ENCODE data around the gene BUD23. TPM values are rescaled to one million over a fixed set of nuclear protein-coding genes. Genes with fewer than 3 reads are reported as not detected.
"Not testable (repeated sequence)": the region's sequence is repeated elsewhere in the genome, so short reads cannot be mapped to it uniquely, and the experiment has no call there.

Gene BUD23
- total RNA-seq, 2 experiments from 2014 or later = 71.4 to 95.5 TPM

DNA sequence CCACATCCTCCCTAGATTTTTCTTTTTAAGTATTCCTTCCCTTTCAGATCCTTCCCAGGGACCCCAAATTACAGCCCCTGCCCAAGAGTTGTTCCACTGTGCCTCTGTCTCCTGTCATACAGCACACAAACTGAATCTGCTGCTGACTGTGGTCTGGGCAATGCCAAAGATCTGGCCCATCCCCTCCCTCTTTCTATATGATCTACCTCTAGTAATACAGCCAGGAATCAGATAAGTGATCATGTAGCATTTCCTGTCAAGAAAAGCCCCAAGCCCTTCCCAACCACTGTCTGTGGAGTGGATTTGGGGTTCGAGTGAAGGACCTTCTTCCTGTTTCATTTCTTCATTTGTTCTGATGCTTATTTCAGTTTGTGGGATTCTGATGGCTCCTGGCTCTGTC, 29.4 kb downstream of the BUD23 start:
- Mint-ChIP-seq H3K36me3 (ENCODE audit: low read depth) (peaks cover 9% of the 10 kb centered on the region), H3K27me3 (no peaks in the 10 kb centered on the region), H3K4me3 (no peak overlapping the region), H3K4me1 (peaks cover 29% of the 10 kb centered on the region), H3K27ac (no peak overlapping the region), H3K9me3 (ENCODE audit: low read depth) (no peaks in the 10 kb centered on the region)
- ATAC-seq (no peak), DNase-seq (no peak)
- POLR2A ChIA-PET = no interaction called here
- intact Hi-C loops (cut with DNase I, micrococcal nuclease) = no loop called here
- CTCF ChIA-PET = interaction anchor here (3.1 kb wide), 1 partner anchor 11 kb away, joined by 16 read pairs; no protein-coding TSS in a partner anchor

DNA sequence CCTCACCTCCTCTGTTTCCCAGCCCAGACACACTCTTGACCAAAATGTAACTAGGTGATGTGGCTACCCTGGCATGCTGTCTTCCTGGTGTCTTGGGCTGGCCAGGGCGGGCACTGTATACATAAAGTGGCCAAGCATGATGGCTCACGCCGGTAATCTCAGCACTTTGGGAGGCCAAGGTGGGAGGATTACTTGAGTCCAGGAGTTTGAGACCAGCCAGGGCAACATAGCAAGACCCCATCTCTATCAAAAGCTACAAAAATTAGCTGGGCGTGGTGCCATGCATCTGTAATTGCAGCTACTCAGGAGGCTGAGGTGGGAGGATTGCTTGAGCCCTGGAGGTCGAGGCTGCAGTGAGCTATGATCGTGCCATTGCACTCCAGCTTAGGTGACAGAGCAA, 29.9 kb downstream of the BUD23 start:
- H3K4me3 Mint-ChIP-seq; H3K27ac Mint-ChIP-seq; H3K36me3 Mint-ChIP-seq (ENCODE audit: low read depth); H3K27me3 Mint-ChIP-seq; intact Hi-C loops (cut with DNase I, micrococcal nuclease); H3K9me3 Mint-ChIP-seq (ENCODE audit: low read depth); DNase-seq; ATAC-seq; POLR2A ChIA-PET: not testable (repeated sequence)
- CTCF ChIA-PET = interaction anchor here (1.3 to 3.1 kb wide), 3 partner anchors 12 to 45 kb away, joined by 4 to 16 read pairs (median 5); no protein-coding TSS in a partner anchor
- peaks cover 35% of the 10 kb centered on the region for H3K4me1 Mint-ChIP-seq

DNA sequence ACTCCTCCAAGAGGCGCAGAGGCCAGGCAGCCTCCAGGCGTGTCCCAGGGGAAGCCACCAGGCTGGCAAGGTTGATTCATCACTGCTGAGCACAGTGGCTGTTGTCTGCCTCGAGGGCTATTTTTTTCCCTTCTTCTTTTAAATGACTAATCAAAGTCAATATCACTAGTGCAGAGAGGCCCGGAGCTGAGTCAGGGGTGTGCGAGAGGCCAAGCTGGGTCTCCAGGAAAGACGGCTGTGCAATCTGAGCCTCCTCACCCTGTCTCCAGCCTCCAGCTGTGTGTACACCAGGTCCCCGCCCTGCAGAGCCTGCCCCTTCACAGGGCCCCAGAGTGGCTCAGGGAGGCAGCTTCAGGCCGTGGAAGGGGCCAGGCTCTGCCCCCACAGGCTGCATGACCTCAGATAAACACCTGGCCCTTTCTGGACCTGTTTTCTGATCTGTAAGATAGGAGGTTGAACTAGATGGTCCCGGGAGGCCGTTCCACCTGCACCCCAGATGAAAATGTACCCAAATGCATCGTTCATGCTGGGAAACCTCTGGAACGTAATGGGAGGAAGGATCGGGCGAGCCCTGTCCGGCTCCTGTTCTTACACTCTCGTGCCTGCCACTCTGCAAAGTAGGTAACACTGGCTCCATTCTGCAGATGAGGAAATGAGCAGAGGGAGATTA, 32.4 kb downstream of the BUD23 start:
- ATAC-seq (peak; percentile 77), DNase-seq (peak; percentile 90)
- intact Hi-C loops (cut with DNase I, micrococcal nuclease) = loop anchor here (1.0 to 5.0 kb wide), 4 partner anchors 9 to 136 kb away; partner anchors contain the start of genes MLXIPL (in 1 of the 2) and VPS37D (in 1 of the 2)
- H3K27me3 Mint-ChIP-seq = peaks cover 2% of the 10 kb centered on the region
- peaks cover 39% of the 10 kb centered on the region for H3K4me1 Mint-ChIP-seq
- H3K4me3 Mint-ChIP-seq = no peak overlapping the region
- H3K36me3 Mint-ChIP-seq (ENCODE audit: low read depth) = peaks cover 7% of the 10 kb centered on the region
- no peak overlapping the region for H3K27ac Mint-ChIP-seq
- ChIA-PET POLR2A (interaction anchor here (0.5 to 1.9 kb wide), 3 partner anchors 12 to 59 kb away, joined by 3 to 5 read pairs (median 4); no protein-coding TSS in a partner anchor), CTCF (interaction anchor here (1.4 to 3.8 kb wide), 4 partner anchors 8 to 109 kb away, joined by 4 to 21 read pairs (median 6); no protein-coding TSS in a partner anchor)
- H3K9me3 Mint-ChIP-seq (ENCODE audit: low read depth) = no peaks in the 10 kb centered on the region

DNA sequence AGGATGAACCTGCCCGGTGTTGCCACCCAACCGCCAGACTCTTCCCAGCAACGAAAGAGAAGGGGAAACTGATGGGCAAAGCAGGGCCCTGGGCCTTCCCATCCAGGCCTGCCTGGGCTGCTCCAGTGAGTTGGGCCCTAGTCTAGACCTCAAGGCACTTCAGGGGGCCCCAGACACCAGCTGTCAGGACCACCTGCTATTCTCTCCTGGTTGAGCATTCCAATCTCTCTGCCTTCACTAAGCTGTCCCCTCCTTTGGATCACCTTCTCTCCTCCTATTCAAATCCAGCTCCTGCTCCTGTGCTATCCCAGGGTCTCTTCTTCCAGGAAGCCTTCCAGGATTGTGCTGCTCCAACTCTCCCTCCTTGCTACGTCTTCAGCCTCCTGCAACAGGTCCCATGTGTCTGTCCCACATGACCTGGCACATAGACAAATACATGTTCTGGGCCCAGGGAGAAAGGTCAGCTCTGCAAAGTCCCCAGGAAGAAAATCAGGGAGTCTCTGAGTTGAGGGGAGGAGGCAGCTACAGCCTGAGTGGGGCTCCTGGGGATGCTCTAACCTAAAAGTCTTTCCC, 33.0 kb downstream of the BUD23 start:
- intact Hi-C loops (cut with DNase I, micrococcal nuclease) = loop anchor here (5.0 kb wide), 2 partner anchors 49 to 94 kb away; partner anchors contain the start of genes MLXIPL (in 1 of the 2) and VPS37D (in 1 of the 2)
- no peaks in the 10 kb centered on the region for H3K9me3 Mint-ChIP-seq (ENCODE audit: low read depth)

DNA sequence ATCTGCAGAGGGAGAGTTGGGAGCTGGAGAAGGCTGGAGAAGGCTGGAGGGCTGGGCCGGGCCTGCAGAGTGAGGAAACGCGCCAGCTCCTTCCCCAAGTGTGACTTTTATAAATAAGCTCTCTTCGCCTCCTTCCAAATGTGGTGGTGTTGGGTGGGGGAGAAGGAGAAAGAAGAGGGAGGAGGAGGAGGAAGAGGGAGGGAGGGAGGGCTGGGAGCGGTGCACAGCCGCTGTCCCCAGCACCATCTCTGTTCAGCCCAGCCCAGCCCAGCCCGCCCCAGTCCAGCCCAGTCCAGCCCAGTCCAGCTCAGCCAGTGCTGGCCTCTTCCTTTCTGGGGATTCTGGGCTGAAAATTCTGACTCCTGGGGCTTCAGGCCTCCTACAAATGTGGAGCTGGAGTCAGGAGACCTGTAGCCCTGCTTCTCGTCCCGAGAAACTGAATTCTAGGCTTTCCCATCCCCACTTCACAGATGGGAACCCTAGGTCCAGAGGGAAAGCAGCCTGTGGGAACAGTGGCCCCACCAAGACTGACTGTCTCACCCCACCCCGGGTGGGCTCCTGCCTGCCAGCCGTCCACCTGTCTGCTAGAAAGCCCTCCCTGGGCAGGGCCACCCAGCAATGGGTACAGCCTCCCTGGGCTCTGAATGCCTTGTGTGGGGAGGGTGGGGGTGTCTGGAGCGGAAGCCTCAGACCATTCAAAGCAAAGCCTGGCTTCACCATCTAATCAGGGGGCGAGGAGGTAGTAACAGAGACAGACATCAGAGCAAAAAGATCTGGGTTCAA, 33.8 kb downstream of the BUD23 start:
- Mint-ChIP-seq H3K36me3 (ENCODE audit: low read depth) (peaks cover 7% of the 10 kb centered on the region), H3K27me3 (peaks cover 4% of the 10 kb centered on the region), H3K4me3 (peak overlapping the region; percentile 75), H3K4me1 (peaks cover 39% of the 10 kb centered on the region), H3K27ac (peak overlapping the region; percentile 66), H3K9me3 (ENCODE audit: low read depth) (no peaks in the 10 kb centered on the region)
- DNase-seq (no peak), ATAC-seq (no peak)
- intact Hi-C loops (cut with DNase I, micrococcal nuclease) = loop anchor here (5.0 kb wide), 2 partner anchors 50 to 95 kb away; partner anchors contain the start of genes MLXIPL (in 1 of the 2) and VPS37D (in 1 of the 2)
- ChIA-PET POLR2A (interaction anchor here (0.6 to 2.0 kb wide), 5 partner anchors 11 to 195 kb away, joined by 3 to 17 read pairs (median 3); partner anchors contain the start of genes ABHD11 and BAZ1B), CTCF (interaction anchor here (0.5 to 3.8 kb wide), 6 partner anchors 9 to 698 kb away, joined by 3 to 21 read pairs (median 4); no protein-coding TSS in a partner anchor)

More for the DNA sequence above, 33.0 kb downstream of the BUD23 start:
- no peak for DNase-seq
- POLR2A ChIA-PET = interaction anchor here (1.9 to 2.0 kb wide), 2 partner anchors 10 to 13 kb away, joined by 4 to 17 read pairs; no protein-coding TSS in a partner anchor
- CTCF ChIA-PET = interaction anchor here (1.4 to 3.8 kb wide), 4 partner anchors 8 to 110 kb away, joined by 4 to 21 read pairs (median 6); no protein-coding TSS in a partner anchor
- peaks cover 4% of the 10 kb centered on the region for H3K27me3 Mint-ChIP-seq
- peaks cover 39% of the 10 kb centered on the region for H3K4me1 Mint-ChIP-seq
- peaks cover 7% of the 10 kb centered on the region for H3K36me3 Mint-ChIP-seq (ENCODE audit: low read depth)
- H3K27ac Mint-ChIP-seq = peak overlapping the region; percentile 14
- no peak overlapping the region for H3K4me3 Mint-ChIP-seq
- no peak for ATAC-seq

DNA sequence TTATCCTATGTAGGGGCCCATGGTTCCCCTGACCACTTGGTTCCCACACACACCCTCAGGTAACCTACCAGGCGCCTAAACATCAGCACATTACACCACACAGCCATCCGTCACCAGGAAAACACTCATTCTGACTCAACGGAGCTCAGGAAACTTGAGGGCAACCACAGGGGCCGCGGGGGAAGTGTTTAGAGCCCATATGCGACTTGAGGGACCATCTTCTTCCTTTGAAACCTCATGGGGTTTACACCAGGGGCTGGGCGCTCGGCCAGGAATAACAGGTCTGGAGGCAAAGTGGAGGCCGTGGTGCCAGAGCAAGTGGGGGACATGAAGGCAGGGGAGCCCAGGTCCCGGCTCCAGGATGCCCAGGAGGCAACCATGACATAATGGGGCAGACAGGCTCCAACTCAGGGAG, 34.6 kb downstream of the BUD23 start:
- Mint-ChIP-seq H3K9me3 (ENCODE audit: low read depth) (no peaks in the 10 kb centered on the region), H3K4me3 (peak overlapping the region; percentile 75), H3K27ac (peak overlapping the region; percentile 66), H3K4me1 (peaks cover 36% of the 10 kb centered on the region), H3K36me3 (ENCODE audit: low read depth) (peaks cover 6% of the 10 kb centered on the region), H3K27me3 (peaks cover 4% of the 10 kb centered on the region)
- ChIA-PET CTCF (interaction anchor here (0.8 to 3.8 kb wide), 5 partner anchors 10 to 265 kb away, joined by 3 to 21 read pairs (median 4); no protein-coding TSS in a partner anchor), POLR2A (interaction anchor here (0.6 to 2.0 kb wide), 5 partner anchors 11 to 196 kb away, joined by 3 to 17 read pairs (median 3); partner anchors contain the start of genes ABHD11 and BAZ1B)
- intact Hi-C loops (cut with DNase I, micrococcal nuclease) = loop anchor here (1.0 to 5.0 kb wide), 7 partner anchors 13 to 196 kb away; partner anchors contain the start of genes BAZ1B (in 2 of the 2), VPS37D (in 2 of the 2), ABHD11 (in 1 of the 2) and BUD23 (in 1 of the 2)
- ATAC-seq = peak; percentile 62
- DNase-seq = peak; percentile 89

DNA sequence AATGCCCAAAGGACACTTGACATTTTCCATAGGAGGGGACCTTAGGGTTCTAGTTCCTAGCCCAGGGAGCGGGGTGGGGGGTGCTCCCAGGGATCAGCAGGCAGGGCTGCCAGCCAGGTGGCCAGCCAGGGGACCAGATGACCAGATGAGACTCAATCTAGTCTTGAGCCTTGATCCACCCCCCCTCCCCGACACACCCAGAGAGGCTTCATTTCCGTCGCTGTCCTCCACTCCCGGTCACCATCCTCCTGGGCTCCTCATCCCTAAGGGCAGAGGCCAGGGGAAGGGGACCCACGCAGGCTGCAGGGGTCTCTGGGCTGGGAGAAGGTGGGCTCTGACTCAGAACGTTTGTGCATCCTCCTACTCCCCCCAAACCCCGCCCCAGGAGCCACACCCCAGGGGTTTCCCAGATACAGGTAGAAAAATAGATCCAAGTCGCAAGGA, 35.1 kb downstream of the BUD23 start:
- no peak for ATAC-seq

DNA sequence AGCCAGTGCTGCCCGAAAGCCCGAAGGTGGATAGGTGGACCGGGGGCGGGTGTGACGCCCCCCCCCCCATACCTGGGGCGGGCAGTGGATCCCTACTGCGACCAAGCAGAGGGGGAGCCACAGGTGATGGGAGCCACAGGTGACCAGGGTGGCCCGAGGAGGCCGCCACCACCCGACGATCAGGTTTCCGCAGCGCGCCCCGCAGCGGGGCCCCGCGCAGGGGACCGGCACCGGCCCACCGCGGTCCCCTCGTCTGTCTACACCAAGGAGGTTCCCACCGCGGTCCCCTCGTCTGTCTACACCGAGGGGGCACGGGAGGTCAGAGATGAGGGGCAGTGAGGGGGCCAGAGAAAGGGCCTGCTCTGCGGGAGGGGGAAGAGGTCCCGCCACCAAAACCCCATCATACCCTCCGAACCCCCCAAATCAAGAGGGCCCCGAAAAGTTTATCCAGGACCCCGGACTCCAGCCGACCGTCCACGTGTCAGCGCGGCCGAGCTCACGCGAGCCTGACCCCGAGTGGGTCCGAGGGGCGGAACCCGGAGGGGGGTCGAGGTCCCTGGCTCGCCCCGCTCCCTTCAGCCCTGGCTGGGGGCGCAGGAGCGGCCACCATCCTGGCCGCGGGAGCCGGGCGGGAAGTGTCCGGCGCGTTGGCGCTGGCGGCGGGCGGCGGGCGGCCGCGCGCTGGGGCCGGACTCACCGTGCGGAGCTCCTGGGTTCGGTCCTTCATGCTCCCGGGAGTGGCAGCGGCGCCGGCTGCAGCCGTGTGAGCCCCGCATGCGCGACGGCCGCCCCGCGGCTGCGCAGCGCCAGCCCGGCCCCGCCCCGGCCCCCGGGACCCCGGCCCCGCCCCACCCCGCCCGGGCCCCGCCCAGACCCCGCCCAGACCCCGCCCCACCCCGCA, 35.8 kb downstream of the BUD23 start, which contains the start of gene STX1A:
Gene STX1A, minus strand, starts transcription at position 765 of the 901 bp plus-strand sequence. Its CDS starts 38 bp downstream, at position 727.
- peak within 1 kb of the TSS; percentile 66 for H3K27ac Mint-ChIP-seq

More for the DNA sequence above, 35.1 kb downstream of the BUD23 start:
- POLR2A ChIA-PET = interaction anchor here (0.6 to 2.0 kb wide), 4 partner anchors 12 to 33 kb away, joined by 3 to 17 read pairs (median 3); partner anchors contain the start of gene ABHD11
- H3K36me3 Mint-ChIP-seq (ENCODE audit: low read depth) = peaks cover 3% of the 10 kb centered on the region
- H3K27ac Mint-ChIP-seq = peak overlapping the region; percentile 66
- peak; percentile 62 for DNase-seq
- intact Hi-C loops (cut with DNase I, micrococcal nuclease) = loop anchor here (1.0 to 5.0 kb wide), 7 partner anchors 14 to 196 kb away; partner anchors contain the start of genes BAZ1B (in 2 of the 2), VPS37D (in 2 of the 2), ABHD11 (in 1 of the 2) and BUD23 (in 1 of the 2)
- peaks cover 4% of the 10 kb centered on the region for H3K27me3 Mint-ChIP-seq
- H3K9me3 Mint-ChIP-seq (ENCODE audit: low read depth) = no peaks in the 10 kb centered on the region
- H3K4me3 Mint-ChIP-seq = peak overlapping the region; percentile 75
- CTCF ChIA-PET = interaction anchor here (0.8 to 3.8 kb wide), 4 partner anchors 16 to 265 kb away, joined by 3 to 21 read pairs (median 5); no protein-coding TSS in a partner anchor
- H3K4me1 Mint-ChIP-seq = peaks cover 34% of the 10 kb centered on the region

DNA sequence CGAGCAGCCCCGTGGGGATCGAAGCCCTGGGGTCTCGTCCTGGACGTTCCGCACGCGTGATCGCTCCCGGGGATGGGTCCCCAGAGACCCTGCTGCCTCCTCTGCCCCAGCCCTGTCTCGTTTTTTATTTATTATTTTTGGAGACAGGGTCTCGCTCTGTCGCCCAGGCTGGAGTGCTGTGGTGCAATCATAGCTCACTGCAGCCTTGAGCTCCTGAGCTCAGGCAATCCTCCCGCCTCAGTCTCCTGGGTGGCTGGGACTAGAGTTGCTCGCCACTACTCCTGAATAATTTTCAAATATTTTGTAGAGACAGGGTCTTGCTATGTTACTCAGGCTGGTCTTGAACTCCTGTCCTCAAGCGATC, 36.4 kb downstream of the BUD23 start:
- ATAC-seq (no peak), DNase-seq (no peak)
- H3K4me1 Mint-ChIP-seq = peaks cover 34% of the 10 kb centered on the region
- CTCF ChIA-PET = interaction anchor here (0.6 to 1.4 kb wide), 5 partner anchors 19 to 136 kb away, joined by 3 to 4 read pairs (median 3); no protein-coding TSS in a partner anchor
- intact Hi-C loops (cut with DNase I, micrococcal nuclease) = loop anchor here (1.0 to 5.0 kb wide), 9 partner anchors 15 to 162 kb away; partner anchors contain the start of genes BUD23 (in 2 of the 2), DNAJC30 (in 2 of the 2), ABHD11 (in 1 of the 2) and BCL7B (in 1 of the 2)
- H3K4me3 Mint-ChIP-seq = peak overlapping the region; percentile 47
- no peaks in the 10 kb centered on the region for H3K9me3 Mint-ChIP-seq (ENCODE audit: low read depth)
- H3K36me3 Mint-ChIP-seq (ENCODE audit: low read depth) = peaks cover 3% of the 10 kb centered on the region
- POLR2A ChIA-PET = interaction anchor here (0.6 to 1.2 kb wide), 2 partner anchors 19 to 22 kb away, joined by 3 read pairs; partner anchors contain the start of gene ABHD11
- H3K27ac Mint-ChIP-seq = no peak overlapping the region
- H3K27me3 Mint-ChIP-seq = peaks cover 4% of the 10 kb centered on the region

More for the DNA sequence above, 35.8 kb downstream of the BUD23 start, which contains the start of gene STX1A:
- peak; percentile 85 for DNase-seq
- CTCF ChIA-PET = interaction anchor here (0.6 to 1.4 kb wide), 5 partner anchors 18 to 136 kb away, joined by 3 to 4 read pairs (median 3); no protein-coding TSS in a partner anchor
- POLR2A ChIA-PET = interaction anchor here (0.6 to 1.2 kb wide), 3 partner anchors 20 to 364 kb away, joined by 3 read pairs; partner anchors contain the start of gene ABHD11
- H3K27me3 Mint-ChIP-seq = peaks cover 4% of the 10 kb centered on the region
- intact Hi-C loops (cut with DNase I, micrococcal nuclease) = loop anchor here (1.0 to 5.0 kb wide), 11 partner anchors 14 to 197 kb away; partner anchors contain the start of genes ABHD11 (in 2 of the 2), BAZ1B (in 2 of the 2), BUD23 (in 2 of the 2) and DNAJC30 (in 2 of the 2)
- ATAC-seq = peak; percentile 59
- peaks cover 34% of the 10 kb centered on the region for H3K4me1 Mint-ChIP-seq
- H3K9me3 Mint-ChIP-seq (ENCODE audit: low read depth) = no peaks in the 10 kb centered on the region
- peak within 1 kb of the TSS; percentile 75 for H3K4me3 Mint-ChIP-seq
- peaks cover 3% of the 10 kb centered on the region for H3K36me3 Mint-ChIP-seq (ENCODE audit: low read depth)
